ENCODE data around the gene ANGPTL3.

GRCh38 chr1:62590970-62591368 is 6.4 kb upstream of the ANGPTL3 start:
- TF ChIP-seq CTCF (optimal IDR thresholded peaks at IDR 0.05 in 1 of 3, IDR thresholded peaks at IDR 0.05 in 1 of 3, conservative IDR thresholded peaks at IDR 0.05 in 1 of 3; ENCODE audit: extremely low read depth in 1 of 3, insufficient read depth in 2 of 3, low read length in 3 of 3) (no peak), EZH2 (IDR thresholded peaks at IDR 0.05; ENCODE audit: low read length) (no peak)
